NT2/D1 (cell line): ENCODE data around the gene NAA11.

Source experiments
- DNase-seq: peaks from one replicate; pipeline ENCODE4 v3.0.0-alpha.2; 2011; ENCODE audit warnings: low read depth, low spot score
- H3K27me3 ChIP-seq: 2 replicates; pipeline ENCODE4 v1.6.0; 2011; ENCODE audit warnings: mild to moderate bottlenecking; ENCODE audit not compliant: insufficient read length, insufficient read depth
- H3K36me3 ChIP-seq: 2 replicates; pipeline ENCODE4 v1.6.1; 2011; ENCODE audit warnings: mild to moderate bottlenecking, low read length, mixed read lengths; ENCODE audit not compliant: insufficient read depth, insufficient read length
- H3K4me1 ChIP-seq: 2 replicates; pipeline ENCODE4 v1.5.1; 2011; ENCODE audit not compliant: insufficient read depth, insufficient read length
- H3K4me3 ChIP-seq: 2 replicates; pipeline ENCODE4 v1.5.1; 2011; ENCODE audit warnings: low read depth; ENCODE audit not compliant: insufficient read length
- H3K9ac ChIP-seq: 2 replicates; pipeline ENCODE4 v1.6.0; 2011; ENCODE audit warnings: low read depth; ENCODE audit not compliant: insufficient read length
- H3K9me3 ChIP-seq: 2 replicates; pipeline ENCODE4 v1.5.1; 2011; ENCODE audit warnings: mild to moderate bottlenecking, low read length; ENCODE audit not compliant: insufficient read depth
- SUZ12 ChIP-seq: IDR thresholded peaks from 2 replicates; pipeline ENCODE4 v1.6.1; 2011; ENCODE audit not compliant: insufficient read length, insufficient read depth; ENCODE audit errors: extremely low read depth
- YY1 ChIP-seq: IDR thresholded peaks from 2 replicates; pipeline ENCODE4 v1.6.1; 2011; ENCODE audit not compliant: insufficient read length, insufficient read depth
- ZNF274 ChIP-seq: IDR thresholded peaks from 2 replicates; pipeline ENCODE4 v1.6.1; 2011; ENCODE audit warnings: mild to moderate bottlenecking, low read depth, low read length

NAA11 gene

DNA sequence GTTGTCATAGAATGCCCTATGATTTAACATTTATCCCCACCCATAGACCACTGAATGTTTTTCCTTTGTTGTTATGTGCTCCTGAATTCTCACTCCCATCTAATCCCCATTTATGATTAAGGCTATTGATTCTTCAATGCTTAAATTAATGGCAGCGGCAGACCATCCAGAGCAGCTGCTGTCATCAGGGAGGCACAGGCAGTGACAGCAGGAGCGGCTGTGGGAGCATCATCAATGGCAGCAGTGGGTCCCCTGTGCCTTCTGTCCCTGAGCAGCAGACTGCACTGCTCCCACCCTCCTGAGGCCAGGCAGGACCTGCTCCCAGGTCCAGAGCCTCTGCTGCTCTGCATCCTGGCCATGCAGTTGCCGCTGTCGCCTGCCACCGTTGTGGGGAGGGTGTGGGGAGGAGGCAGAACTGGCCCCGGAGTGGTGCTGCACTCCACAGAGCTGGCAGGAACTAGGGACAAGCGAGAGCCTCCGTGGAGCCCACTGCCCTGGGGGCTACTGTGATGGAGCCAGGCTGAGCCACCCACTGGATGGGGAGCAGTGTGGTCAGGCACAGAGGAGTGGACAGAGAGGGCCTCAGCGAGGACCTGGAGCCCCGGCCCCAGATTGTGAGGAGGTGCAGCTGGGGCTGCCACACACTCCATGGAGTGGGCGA, 29.0 kb downstream of the NAA11 start:
- H3K4me1 ChIP-seq: no peaks in the 10 kb centered on the region
- no peaks in the 10 kb centered on the region for H3K9me3 ChIP-seq
- H3K4me3 ChIP-seq: no peak overlapping the region
- no peak for DNase-seq
- H3K9ac ChIP-seq: no peak overlapping the region
- TF ChIP-seq SUZ12 (no peak), YY1 (no peak), ZNF274 (no peak)
- H3K27me3 ChIP-seq: no peaks in the 10 kb centered on the region
- H3K36me3 ChIP-seq: no peaks in the 10 kb centered on the region

DNA sequence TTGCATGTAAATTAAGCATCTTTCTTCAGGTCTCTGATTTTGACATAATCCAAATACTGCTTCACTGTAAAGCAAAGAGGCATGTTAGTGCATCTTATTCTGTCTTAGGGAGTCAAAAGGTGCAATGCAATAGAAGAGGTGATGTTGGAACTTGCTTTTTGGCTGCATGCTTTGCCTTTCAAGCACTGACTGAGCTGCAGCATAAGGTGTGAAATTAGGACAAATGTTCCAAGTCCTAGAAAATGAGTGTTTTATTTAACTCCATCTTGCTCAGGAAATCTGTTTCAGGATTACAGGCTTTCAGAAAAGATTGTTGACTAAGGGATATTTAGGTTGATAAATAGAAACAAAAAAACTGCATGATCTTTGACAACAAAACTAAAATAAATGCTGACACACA, 30.8 kb downstream of the NAA11 start:
- TF ChIP-seq SUZ12 (no peak), YY1 (no peak), ZNF274 (no peak)
- Histone ChIP-seq H3K4me1 (no peaks in the 10 kb centered on the region), H3K36me3 (no peaks in the 10 kb centered on the region), H3K27me3 (no peaks in the 10 kb centered on the region), H3K4me3 (no peak overlapping the region), H3K9me3 (no peaks in the 10 kb centered on the region), H3K9ac (no peak overlapping the region)
- no peak for DNase-seq

DNA sequence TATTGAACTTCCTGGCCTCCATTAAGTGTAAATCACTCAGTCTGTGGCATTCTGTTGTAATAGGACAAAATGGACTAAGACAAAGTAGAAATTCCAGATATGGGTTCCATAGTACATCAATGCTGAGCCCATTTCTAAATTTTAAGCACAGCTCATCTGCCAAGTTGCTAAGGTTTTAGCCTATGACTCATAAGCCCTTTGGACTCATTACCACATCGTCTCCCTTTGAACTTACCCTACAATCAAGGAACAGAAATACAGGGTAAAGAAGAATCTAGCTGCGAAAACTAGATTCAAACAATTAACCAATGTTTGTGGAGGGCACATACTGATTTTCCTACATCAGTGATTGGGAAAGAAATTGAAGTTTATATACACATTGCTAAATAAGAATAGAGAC, 31.8 kb downstream of the NAA11 start:
- Histone ChIP-seq H3K9ac (no peak overlapping the region), H3K4me3 (no peak overlapping the region), H3K27me3 (no peaks in the 10 kb centered on the region), H3K4me1 (no peaks in the 10 kb centered on the region), H3K9me3 (no peaks in the 10 kb centered on the region), H3K36me3 (no peaks in the 10 kb centered on the region)
- TF ChIP-seq SUZ12 (no peak), YY1 (no peak), ZNF274 (no peak)
- DNase-seq: no peak

DNA sequence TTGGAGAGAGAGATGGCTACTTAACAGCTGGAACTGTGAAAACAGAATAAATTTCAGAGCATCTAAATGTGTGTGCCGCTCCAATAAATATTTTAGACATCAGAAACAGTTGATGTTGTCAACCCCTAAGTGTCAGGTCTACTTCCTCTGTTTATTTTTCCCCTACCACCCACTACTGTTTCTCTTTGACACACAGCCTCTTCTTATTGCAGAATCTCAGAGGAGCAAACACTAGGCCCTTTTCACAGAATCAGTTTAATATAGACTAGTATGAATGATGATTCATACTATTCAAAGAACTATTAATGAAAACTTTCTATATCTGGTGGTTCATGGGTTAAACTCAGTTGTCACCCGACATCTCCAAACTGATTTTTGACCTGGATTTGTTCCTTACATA, 33.9 kb downstream of the NAA11 start:
- Histone ChIP-seq H3K9me3 (no peaks in the 10 kb centered on the region), H3K4me3 (no peak overlapping the region), H3K4me1 (no peaks in the 10 kb centered on the region), H3K9ac (no peak overlapping the region), H3K27me3 (no peaks in the 10 kb centered on the region), H3K36me3 (no peaks in the 10 kb centered on the region)
- no peak for DNase-seq
- TF ChIP-seq ZNF274: no peak
- TF ChIP-seq YY1: no peak
- TF ChIP-seq SUZ12: no peak

DNA sequence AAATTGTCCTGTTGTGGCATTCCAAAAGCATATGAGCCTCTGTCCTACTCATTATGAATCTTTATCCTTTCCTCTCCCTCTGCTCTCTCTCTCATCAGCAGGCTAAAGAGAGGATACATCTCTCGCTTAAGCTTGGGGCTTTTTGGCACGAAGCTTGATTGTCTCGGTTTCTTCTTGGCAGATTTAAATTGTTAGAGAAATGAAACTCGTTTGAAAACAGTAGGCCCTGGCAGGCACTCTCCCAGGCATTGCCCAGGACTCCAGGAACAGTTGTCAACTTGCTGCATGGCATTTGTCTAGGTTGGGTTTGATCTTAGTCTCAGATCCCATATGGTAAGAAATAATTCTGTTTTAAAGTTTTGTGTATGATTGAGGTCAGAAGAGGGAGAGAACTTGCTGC, 35.5 kb downstream of the NAA11 start:
- no peaks in the 10 kb centered on the region for H3K9me3 ChIP-seq
- DNase-seq: no peak
- no peaks in the 10 kb centered on the region for H3K4me1 ChIP-seq
- no peaks in the 10 kb centered on the region for H3K36me3 ChIP-seq
- no peak overlapping the region for H3K9ac ChIP-seq
- H3K4me3 ChIP-seq: no peak overlapping the region
- no peaks in the 10 kb centered on the region for H3K27me3 ChIP-seq
- TF ChIP-seq ZNF274 (no peak), SUZ12 (no peak)

DNA sequence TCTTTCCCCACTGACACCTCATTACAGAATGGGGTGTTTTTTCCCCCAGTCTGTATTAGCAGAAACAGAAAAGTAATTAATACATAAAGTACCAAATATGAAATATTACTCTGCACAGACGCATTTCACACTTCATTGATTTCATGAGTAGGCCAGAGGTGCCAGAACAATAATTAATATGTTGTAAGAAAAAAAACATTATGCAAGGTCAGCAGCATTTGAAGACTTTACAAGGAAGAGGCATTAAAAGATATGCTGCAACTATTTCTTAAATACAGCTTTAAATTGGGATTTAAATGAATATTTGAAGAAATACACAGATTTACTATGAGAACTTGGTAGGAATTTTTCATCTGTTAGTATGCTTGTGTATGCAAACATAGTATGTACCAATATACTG, 37.7 kb downstream of the NAA11 start:
- Histone ChIP-seq H3K9ac (no peak overlapping the region), H3K4me1 (no peaks in the 10 kb centered on the region), H3K4me3 (no peak overlapping the region), H3K27me3 (no peaks in the 10 kb centered on the region), H3K9me3 (no peaks in the 10 kb centered on the region), H3K36me3 (no peaks in the 10 kb centered on the region)
- DNase-seq: no peak
- TF ChIP-seq ZNF274 (no peak), SUZ12 (no peak), YY1 (no peak)

DNA sequence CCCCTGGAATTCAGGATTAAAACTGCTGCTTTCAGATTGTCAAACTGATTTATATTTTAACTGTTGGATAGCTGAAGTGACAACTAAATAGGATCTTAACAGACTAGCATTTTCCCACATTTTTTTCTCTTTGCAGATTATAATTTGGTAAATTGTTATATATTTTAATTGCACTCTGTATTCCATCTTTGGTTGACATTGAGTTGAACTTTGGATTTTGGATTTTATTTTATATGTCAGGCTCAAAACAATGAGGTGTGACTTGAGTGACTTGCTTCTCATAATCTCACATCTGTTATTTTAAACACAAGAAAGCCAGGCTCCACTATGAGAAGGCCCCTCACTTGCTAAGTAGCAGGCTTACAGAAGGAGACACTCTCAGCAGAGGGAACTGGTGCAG, 38.1 kb downstream of the NAA11 start:
- no peak overlapping the region for H3K9ac ChIP-seq
- TF ChIP-seq YY1 (no peak), SUZ12 (no peak), ZNF274 (no peak)
- H3K4me3 ChIP-seq: no peak overlapping the region
- no peaks in the 10 kb centered on the region for H3K4me1 ChIP-seq
- no peaks in the 10 kb centered on the region for H3K36me3 ChIP-seq
- no peak for DNase-seq
- H3K27me3 ChIP-seq: no peaks in the 10 kb centered on the region
- no peaks in the 10 kb centered on the region for H3K9me3 ChIP-seq

DNA sequence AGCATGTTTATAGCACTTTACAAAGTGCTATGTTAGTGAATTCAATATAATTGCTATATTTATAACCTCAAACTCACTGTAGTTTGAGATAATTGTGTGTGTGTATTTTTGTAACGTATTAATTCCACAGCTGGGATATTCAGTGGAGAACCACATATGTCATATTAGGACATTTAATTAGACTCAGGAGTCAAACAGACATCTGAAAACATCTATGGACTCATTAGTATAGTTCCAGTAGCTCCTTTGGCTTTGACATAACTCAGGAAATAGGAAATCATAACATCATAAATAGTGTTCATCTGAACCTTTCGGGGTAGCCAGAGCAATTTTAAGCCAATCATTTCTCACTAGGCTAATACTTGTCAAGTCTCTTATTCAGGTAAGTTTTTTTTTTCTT, 38.8 kb downstream of the NAA11 start:
- Histone ChIP-seq H3K27me3 (no peaks in the 10 kb centered on the region), H3K4me1 (no peaks in the 10 kb centered on the region), H3K4me3 (no peak overlapping the region), H3K9ac (no peak overlapping the region), H3K9me3 (no peaks in the 10 kb centered on the region), H3K36me3 (no peaks in the 10 kb centered on the region)
- TF ChIP-seq SUZ12: no peak
- TF ChIP-seq YY1: no peak
- TF ChIP-seq ZNF274: no peak
- no peak for DNase-seq
